ENCODE results near the gene OSBPL10. TPM values are rescaled to one million over a fixed set of nuclear protein-coding genes. Genes with fewer than 3 reads are reported as not detected.

The OSBPL10 gene
- total RNA-seq, 1 donor from 2014 or later = 27.8 TPM

DNA sequence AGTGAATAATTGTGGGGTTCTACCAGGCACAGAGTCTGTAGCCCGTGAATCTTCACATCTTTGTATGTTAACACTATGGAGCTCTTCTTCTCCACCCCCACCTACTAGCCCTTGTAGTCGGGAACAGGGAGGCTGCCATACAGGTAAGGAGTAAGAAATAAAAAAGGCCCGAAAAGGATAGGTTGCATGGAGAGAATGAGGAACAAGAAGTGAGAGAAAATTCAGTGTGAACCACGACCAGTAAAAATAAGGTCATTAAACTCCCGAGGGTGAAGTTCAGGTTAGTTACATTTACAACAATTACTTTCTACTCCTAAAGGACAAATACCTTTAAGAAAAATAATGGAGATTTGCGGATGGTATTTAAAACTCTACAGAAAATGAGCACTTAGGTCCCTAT, 53.3 kb downstream of the OSBPL10 start:
- H3K36me3 Mint-ChIP-seq = no peaks in the 10 kb centered on the region
- H3K27me3 Mint-ChIP-seq (ENCODE audit: low read depth) = no peaks in the 10 kb centered on the region
- no peak overlapping the region for H3K27ac Mint-ChIP-seq

DNA sequence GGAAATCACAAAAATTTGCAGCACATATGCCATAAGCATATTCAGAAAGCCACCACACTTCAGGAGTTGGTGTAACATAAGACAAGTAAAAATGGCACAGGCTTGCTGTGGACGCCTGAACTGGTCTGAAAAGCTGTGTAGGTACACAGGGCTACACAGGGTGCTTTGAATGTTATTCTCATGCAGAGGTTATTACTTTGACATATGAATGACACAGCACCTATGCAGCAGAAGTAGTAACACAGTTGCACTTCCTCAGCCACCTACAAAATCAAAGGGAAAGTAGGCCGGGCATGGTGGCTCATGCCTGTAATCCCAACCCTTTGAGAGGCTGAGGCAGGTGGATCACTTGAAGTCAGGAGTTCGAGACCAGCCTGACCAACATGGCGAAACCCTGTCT, 54.5 kb downstream of the OSBPL10 start:
- H3K4me1 Mint-ChIP-seq = peaks cover 8% of the 10 kb centered on the region
- no peaks in the 10 kb centered on the region for H3K27me3 Mint-ChIP-seq (ENCODE audit: low read depth)
- no peaks in the 10 kb centered on the region for H3K9me3 Mint-ChIP-seq
- H3K4me3 Mint-ChIP-seq = no peak overlapping the region
- H3K27ac Mint-ChIP-seq = no peak overlapping the region
- H3K36me3 Mint-ChIP-seq = no peaks in the 10 kb centered on the region
- no peak for DNase-seq (ENCODE audit: low spot score in 2 of 2, unreplicated experiment in 2 of 2)
- TF ChIP-seq CTCF (IDR thresholded peaks at IDR 0.05; ENCODE audit: unreplicated experiment) = no peak

More for the DNA sequence above, 53.3 kb downstream of the OSBPL10 start:
- Mint-ChIP-seq H3K4me1 (peaks cover 5% of the 10 kb centered on the region), H3K9me3 (no peaks in the 10 kb centered on the region), H3K4me3 (no peak overlapping the region)
- DNase-seq (ENCODE audit: low spot score in 2 of 2, unreplicated experiment in 2 of 2) = no peak
- no peak for TF ChIP-seq CTCF (IDR thresholded peaks at IDR 0.05; ENCODE audit: unreplicated experiment)

GRCh38 chr3:31925271-31925630, 55.8 kb downstream of the OSBPL10 start:
- no peak overlapping the region for H3K27ac Mint-ChIP-seq
- peaks cover 8% of the 10 kb centered on the region for H3K4me1 Mint-ChIP-seq
- TF ChIP-seq CTCF (IDR thresholded peaks at IDR 0.05; ENCODE audit: unreplicated experiment) = no peak
- H3K9me3 Mint-ChIP-seq = peaks cover 5% of the 10 kb centered on the region
- H3K36me3 Mint-ChIP-seq = peaks cover 2% of the 10 kb centered on the region
- DNase-seq (ENCODE audit: low spot score in 2 of 2, unreplicated experiment in 2 of 2) = no peak
- H3K4me3 Mint-ChIP-seq = no peak overlapping the region
- H3K27me3 Mint-ChIP-seq (ENCODE audit: low read depth) = no peaks in the 10 kb centered on the region

DNA sequence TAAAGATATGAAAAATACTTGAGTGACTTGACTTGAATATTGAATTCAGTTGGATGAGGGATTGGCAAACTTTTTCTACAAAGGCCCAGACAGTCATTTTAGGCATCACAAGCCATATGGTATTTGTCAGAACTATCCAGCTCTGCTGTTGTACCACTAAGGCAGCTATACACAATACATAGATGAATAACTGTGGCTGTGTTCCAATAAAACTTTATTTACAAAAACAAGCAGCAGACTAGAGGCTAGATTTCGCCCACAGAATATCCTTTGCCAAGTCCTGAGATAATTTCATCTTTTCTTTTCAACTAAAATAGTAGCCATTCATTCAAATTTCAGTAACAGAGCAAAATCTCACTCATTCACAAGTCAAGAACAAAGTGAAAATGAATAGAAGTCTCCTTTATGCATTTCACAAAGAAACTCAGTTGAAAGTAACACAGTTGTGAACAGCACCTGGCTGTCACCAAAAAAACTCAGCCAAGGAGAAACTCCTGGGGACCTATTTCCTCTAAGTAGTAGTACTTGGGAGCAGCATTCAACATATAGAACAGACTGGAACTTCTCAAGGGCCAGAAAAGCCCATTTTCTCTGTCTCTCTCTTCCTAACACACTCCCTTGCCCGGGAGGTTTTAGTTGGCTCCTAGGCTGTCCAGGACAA, 56.3 kb downstream of the OSBPL10 start:
- peaks cover 8% of the 10 kb centered on the region for H3K4me1 Mint-ChIP-seq
- no peak overlapping the region for H3K27ac Mint-ChIP-seq
- peaks cover 6% of the 10 kb centered on the region for H3K36me3 Mint-ChIP-seq
- no peak for DNase-seq (ENCODE audit: low spot score in 2 of 2, unreplicated experiment in 2 of 2)
- no peaks in the 10 kb centered on the region for H3K27me3 Mint-ChIP-seq (ENCODE audit: low read depth)
- TF ChIP-seq CTCF (IDR thresholded peaks at IDR 0.05; ENCODE audit: unreplicated experiment) = no peak
- peaks cover 10% of the 10 kb centered on the region for H3K9me3 Mint-ChIP-seq
- no peak overlapping the region for H3K4me3 Mint-ChIP-seq

DNA sequence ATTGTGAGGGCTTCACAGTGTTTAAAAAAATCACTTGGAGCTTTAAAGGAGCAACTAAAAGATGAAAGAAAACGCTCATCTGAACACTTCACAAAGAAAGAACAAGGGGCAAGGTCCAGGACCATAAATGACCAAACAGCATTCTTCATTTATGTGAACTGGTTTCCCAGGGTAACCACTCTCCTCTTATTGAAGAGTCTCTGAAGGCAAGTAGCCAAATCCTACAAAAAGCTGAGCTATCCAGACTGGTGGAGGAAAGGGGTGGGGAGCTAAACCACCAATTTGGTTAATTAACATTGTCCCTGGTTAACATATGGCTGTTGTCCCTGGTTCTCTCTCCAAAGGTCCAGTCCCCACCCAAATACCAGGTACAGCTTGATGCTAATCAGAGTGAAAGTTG, 58.1 kb downstream of the OSBPL10 start:
- Mint-ChIP-seq H3K9me3 (peaks cover 11% of the 10 kb centered on the region), H3K4me1 (peaks cover 12% of the 10 kb centered on the region), H3K27ac (no peak overlapping the region), H3K4me3 (no peak overlapping the region), H3K36me3 (peaks cover 11% of the 10 kb centered on the region), H3K27me3 (ENCODE audit: low read depth) (no peaks in the 10 kb centered on the region)
- TF ChIP-seq CTCF (IDR thresholded peaks at IDR 0.05; ENCODE audit: unreplicated experiment) = no peak
- no peak for DNase-seq (ENCODE audit: low spot score in 2 of 2, unreplicated experiment in 2 of 2)

GRCh38 chr3:31921837-31922236, 59.2 kb downstream of the OSBPL10 start:
- H3K27me3 Mint-ChIP-seq (ENCODE audit: low read depth) = no peaks in the 10 kb centered on the region
- no peak overlapping the region for H3K4me3 Mint-ChIP-seq
- H3K4me1 Mint-ChIP-seq = peaks cover 21% of the 10 kb centered on the region
- DNase-seq (ENCODE audit: low spot score in 2 of 2, unreplicated experiment in 2 of 2) = no peak
- peaks cover 11% of the 10 kb centered on the region for H3K9me3 Mint-ChIP-seq
- peaks cover 11% of the 10 kb centered on the region for H3K36me3 Mint-ChIP-seq
- H3K27ac Mint-ChIP-seq = no peak overlapping the region
- TF ChIP-seq CTCF (IDR thresholded peaks at IDR 0.05; ENCODE audit: unreplicated experiment) = no peak

All from mesothelial cell of epicardium (in vitro differentiated cells).